Activated B cell treated with CpG ODN at 0.5 μM for 24 hours (primary cell): ENCODE data around the gene CAMK1. TPM values are rescaled to one million over a fixed set of nuclear protein-coding genes. Genes with fewer than 3 reads are reported as not detected.
A peak's percentile ranks its signal among the peaks of the same experiment; 100 is the strongest.

Source experiments
- ATAC-seq: fragments of 200-7000 bp; cut with Tn5 transposase; one replicate; pipeline ENCODE4 v1.10.0; 2021; ENCODE audit warnings: low read depth, mild to moderate bottlenecking, moderate library complexity
- CTCF ChIA-PET: fragments of 350-600 bp; sonication (Branson Sonifier 250); formaldehyde crosslinking; loops from one replicate; lab custom pipeline; 2021; ENCODE audit warnings: antibody characterized with exemption; lab: Charles Lee
- POLR2A ChIA-PET: fragments of 350-600 bp; sonication (Branson Sonifier 250); formaldehyde crosslinking; loops from one replicate; lab custom pipeline; 2021; ENCODE audit warnings: antibody characterized with exemption; lab: Charles Lee
- DNase-seq: peaks from one replicate; pipeline ENCODE4 v3.0.0; 2022
- H3K27ac Mint-ChIP-seq: one replicate; pipeline ENCODE4 v1.8.0; 2020; ENCODE audit warnings: mixed read lengths
- H3K27me3 Mint-ChIP-seq: one replicate; pipeline ENCODE4 v1.8.0; 2021; ENCODE audit warnings: mixed read lengths
- H3K36me3 Mint-ChIP-seq: one replicate; pipeline ENCODE4 v1.8.0; 2021; ENCODE audit warnings: low read depth, mixed read lengths
- H3K4me1 Mint-ChIP-seq: one replicate; pipeline ENCODE4 v1.8.0; 2021; ENCODE audit warnings: mixed read lengths
- H3K4me3 Mint-ChIP-seq: one replicate; pipeline ENCODE4 v1.8.0; 2020; ENCODE audit warnings: mild to moderate bottlenecking, mixed read lengths
- H3K9me3 Mint-ChIP-seq: one replicate; pipeline ENCODE4 v1.8.0; 2020; ENCODE audit warnings: mixed read lengths
- CTCF ChIP-seq: fragments of 200-600 bp; IDR thresholded peaks from one replicate; pipeline ENCODE4 v1.8.0; 2022; ENCODE audit warnings: antibody characterized with exemption, mild to moderate bottlenecking
- intact Hi-C: fragments of 100-400 bp; cut with micrococcal nuclease; formaldehyde crosslinking; loops from one replicate; pipeline ENCODE4 v1.15.1; 2024
- total RNA-seq: library from RNA; stranded (reverse); gene quantifications from 2 replicates; pipeline ENCODE4 v1.2.3, GENCODE V29; 2022

The CAMK1 gene
- total RNA-seq, 1 donor from 2014 or later: 1.7 TPM

GRCh38 chr3:9721700-9722060, 48.1 kb downstream of the CAMK1 start:
- peak overlapping the region; percentile 44 for H3K27ac Mint-ChIP-seq
- no peak overlapping the region for H3K4me3 Mint-ChIP-seq
- H3K4me1 Mint-ChIP-seq: peaks cover 17% of the 10 kb centered on the region
- H3K36me3 Mint-ChIP-seq: no peaks in the 10 kb centered on the region
- no peak for ATAC-seq
- intact Hi-C loops: loop anchor here (2.0 to 10.0 kb wide), 2 partner anchors 17 to 757 kb away; partner anchors contain the start of gene RAD18
- no peaks in the 10 kb centered on the region for H3K9me3 Mint-ChIP-seq
- CTCF ChIA-PET: interaction anchor here (1.4 kb wide), 1 partner anchor 218 kb away, joined by 3 read pairs; no protein-coding TSS in a partner anchor
- no peak for DNase-seq
- TF ChIP-seq CTCF: no peak
- no peaks in the 10 kb centered on the region for H3K27me3 Mint-ChIP-seq
- POLR2A ChIA-PET: interaction anchor here (0.6 to 1.5 kb wide), 3 partner anchors 11 to 41 kb away, joined by 3 to 4 read pairs (median 3); no protein-coding TSS in a partner anchor

GRCh38 chr3:9721015-9721699, 48.6 kb downstream of the CAMK1 start:
- no peak for DNase-seq
- Mint-ChIP-seq H3K4me3 (no peak overlapping the region), H3K4me1 (peaks cover 15% of the 10 kb centered on the region), H3K36me3 (no peaks in the 10 kb centered on the region), H3K27me3 (no peaks in the 10 kb centered on the region), H3K9me3 (no peaks in the 10 kb centered on the region), H3K27ac (peak overlapping the region; percentile 44)
- intact Hi-C loops: loop anchor here (2.0 to 10.0 kb wide), 2 partner anchors 16 to 756 kb away; partner anchors contain the start of gene RAD18
- ATAC-seq: no peak
- ChIA-PET CTCF (interaction anchor here (1.4 kb wide), 1 partner anchor 218 kb away, joined by 3 read pairs; no protein-coding TSS in a partner anchor), POLR2A (interaction anchor here (0.6 to 1.5 kb wide), 2 partner anchors 30 to 42 kb away, joined by 3 to 4 read pairs; no protein-coding TSS in a partner anchor)
- TF ChIP-seq CTCF: no peak

GRCh38 chr3:9718118-9718517, 51.6 kb downstream of the CAMK1 start:
- peaks cover 15% of the 10 kb centered on the region for H3K4me1 Mint-ChIP-seq
- ATAC-seq (no peak), DNase-seq (no peak)
- H3K4me3 Mint-ChIP-seq: no peak overlapping the region
- ChIA-PET CTCF (interaction anchor here (0.7 kb wide), 1 partner anchor 9 kb away, joined by 4 read pairs; no protein-coding TSS in a partner anchor), POLR2A (no interaction called here)
- TF ChIP-seq CTCF: no peak
- no peaks in the 10 kb centered on the region for H3K27me3 Mint-ChIP-seq
- no peaks in the 10 kb centered on the region for H3K36me3 Mint-ChIP-seq
- no peak overlapping the region for H3K27ac Mint-ChIP-seq
- intact Hi-C loops: no loop called here
- no peaks in the 10 kb centered on the region for H3K9me3 Mint-ChIP-seq

GRCh38 chr3:9717563-9717962, 52.2 kb downstream of the CAMK1 start:
- POLR2A ChIA-PET: no interaction called here
- DNase-seq (no peak), ATAC-seq (no peak)
- Mint-ChIP-seq H3K36me3 (no peaks in the 10 kb centered on the region), H3K27ac (no peak overlapping the region), H3K4me3 (no peak overlapping the region), H3K4me1 (peaks cover 15% of the 10 kb centered on the region), H3K9me3 (no peaks in the 10 kb centered on the region), H3K27me3 (no peaks in the 10 kb centered on the region)
- intact Hi-C loops: no loop called here
- TF ChIP-seq CTCF: no peak
- CTCF ChIA-PET: interaction anchor here (0.7 kb wide), 1 partner anchor 10 kb away, joined by 4 read pairs; no protein-coding TSS in a partner anchor

GRCh38 chr3:9716801-9717555, 52.8 kb downstream of the CAMK1 start:
- no peak for DNase-seq
- no peak for TF ChIP-seq CTCF
- no peak for ATAC-seq
- no peak overlapping the region for H3K4me3 Mint-ChIP-seq
- H3K4me1 Mint-ChIP-seq: peaks cover 13% of the 10 kb centered on the region
- H3K27me3 Mint-ChIP-seq: no peaks in the 10 kb centered on the region
- no peak overlapping the region for H3K27ac Mint-ChIP-seq
- H3K9me3 Mint-ChIP-seq: no peaks in the 10 kb centered on the region
- ChIA-PET CTCF (no interaction called here), POLR2A (no interaction called here)
- no peaks in the 10 kb centered on the region for H3K36me3 Mint-ChIP-seq
- intact Hi-C loops: no loop called here
